Stimulated activated CD8-positive, alpha-beta memory T cell treated with anti-CD3 and anti-CD28 coated beads, Interleukin-15, amount 100 ng/mL, for 1 hour (primary cell): ENCODE results near the gene ZNRD2.

Experiments used
- DNase-seq: peaks from one replicate; pipeline ENCODE4 v3.0.0-alpha.2; 2020; ENCODE audit warnings: low read depth

ZNRD2 gene

GRCh38 chr11:65573391-65574079 lies 3.3 kb downstream of the ZNRD2 start:
- DNase-seq, result no peak

GRCh38 chr11:65574109-65574810 lies 4.0 kb downstream of the ZNRD2 start:
- DNase-seq, result peak; percentile 56

- no peak for DNase-seq
Observed at GRCh38 chr11:65574811-65575567, 4.7 kb downstream of the ZNRD2 start.

GRCh38 chr11:65575568-65576231 lies 5.4 kb downstream of the ZNRD2 start, which contains the start of gene EHBP1L1:
TSS of gene EHBP1L1 (plus strand) at chr11:65576053. CDS start at chr11:65576303, 250 bp downstream.
- DNase-seq, result peak; percentile 43

- DNase-seq, result no peak
Observed at GRCh38 chr11:65576232-65576866, 6.1 kb downstream of the ZNRD2 start.

GRCh38 chr11:65576867-65577755 lies 6.8 kb downstream of the ZNRD2 start:
- no peak for DNase-seq

- DNase-seq, result no peak
Observed at GRCh38 chr11:65577756-65578109, 7.5 kb downstream of the ZNRD2 start.

- no peak for DNase-seq
Observed at GRCh38 chr11:65578134-65578533, 7.9 kb downstream of the ZNRD2 start.

- no peak for DNase-seq
Observed at GRCh38 chr11:65578667-65579066, 8.4 kb downstream of the ZNRD2 start.

- no peak for DNase-seq
Observed at GRCh38 chr11:65579291-65579690, 9.0 kb downstream of the ZNRD2 start.

- no peak for DNase-seq
Observed at GRCh38 chr11:65580031-65580692, 9.9 kb downstream of the ZNRD2 start.

- DNase-seq, result no peak
Observed at GRCh38 chr11:65580756-65581155, 10.5 kb downstream of the ZNRD2 start.

- DNase-seq, result no peak
Observed at GRCh38 chr11:65581928-65582327, 11.7 kb downstream of the ZNRD2 start.

GRCh38 chr11:65583589-65583988 lies 13.3 kb downstream of the ZNRD2 start:
- no peak for DNase-seq

GRCh38 chr11:65584106-65584505 lies 13.8 kb downstream of the ZNRD2 start:
- DNase-seq, result no peak

- DNase-seq, result no peak
Observed at GRCh38 chr11:65584723-65585171, 14.5 kb downstream of the ZNRD2 start.

GRCh38 chr11:65585396-65586246 lies 15.3 kb downstream of the ZNRD2 start:
- no peak for DNase-seq

GRCh38 chr11:65586247-65586630 lies 16.0 kb downstream of the ZNRD2 start:
- DNase-seq, result no peak

GRCh38 chr11:65586676-65587075 lies 16.4 kb downstream of the ZNRD2 start:
- DNase-seq, result no peak
